Upper lobe of left lung (tissue), 6 donors: ENCODE results near the gene KCND2. TPM values are rescaled to one million over a fixed set of nuclear protein-coding genes. Genes with fewer than 3 reads are reported as not detected.

Experiments used
- ATAC-seq, 2 donors: fragments of 200-7000 bp; cut with Tn5 transposase; one replicate each; pipeline ENCODE4 v1.9.1; 2022; ENCODE audit warnings: mild to moderate bottlenecking in 2 of 2, moderate library complexity in 2 of 2; ENCODE audit not compliant: low FRiP score in 2 of 2
- DNase-seq, 2 donors: peaks; one replicate each; pipeline ENCODE4 v3.0.0-alpha.2; 2019 to 2020
- H3K27ac ChIP-seq, 4 donors: fragments of 200-600 bp; sonication (generic); one replicate each; pipeline ENCODE4 v1.5.1; 2016 to 2019
- H3K27me3 ChIP-seq, 4 donors: fragments of 200-600 bp; sonication (generic); one replicate each; pipeline ENCODE4 v1.5.1; 2017 to 2019
- H3K36me3 ChIP-seq, 4 donors: fragments of 200-600 bp; sonication (generic); one replicate each; pipeline ENCODE4 v1.5.1; 2016 to 2019
- H3K4me1 ChIP-seq, 4 donors: fragments of 200-600 bp; sonication (generic); one replicate each; pipeline ENCODE4 v1.5.1; 2018 to 2019
- H3K4me3 ChIP-seq, 4 donors: fragments of 200-600 bp; sonication (generic); one replicate each; pipeline ENCODE4 v1.5.1; 2017 to 2019; ENCODE audit warnings: mild to moderate bottlenecking in 2 of 4, moderate library complexity in 1 of 4
- H3K9me3 ChIP-seq, 4 donors: fragments of 200-600 bp; sonication (generic); one replicate each; pipeline ENCODE4 v1.5.1; 2018 to 2019
- CTCF ChIP-seq, 6 experiments: fragments of 450-650 bp in 4 of 6; fragments of 200-600 bp in 2 of 6; sonication (generic) in 2 of 6; IDR thresholded peaks; one replicate each; pipeline ENCODE4 v1.5.1; 2016 to 2019; ENCODE audit warnings: antibody characterized with exemption in 6 of 6
- EP300 ChIP-seq, 4 donors: sonication (generic); formaldehyde crosslinking; IDR thresholded peaks; one replicate each; pipeline ENCODE4 v1.5.1; 2017; ENCODE audit warnings: antibody characterized with exemption in 4 of 4, control low read depth in 2 of 4
- POLR2A ChIP-seq, 4 donors: fragments of 450-650 bp; IDR thresholded peaks; one replicate each; pipeline ENCODE4 v1.5.1; 2016 to 2017; ENCODE audit warnings: antibody characterized with exemption in 4 of 4, mild to moderate bottlenecking in 2 of 4
- POLR2AphosphoS5 ChIP-seq, 2 donors: sonication (generic); formaldehyde crosslinking; IDR thresholded peaks; one replicate each; pipeline ENCODE4 v1.5.1; 2017; ENCODE audit warnings: antibody characterized with exemption in 2 of 2
- WGBS, 2 donors: methylation state at CpG; one replicate each; pipeline ENCODE4 v1.1.5; 2017 to 2018; 5-methylcytosine and 5-hydroxymethylcytosine counted together
- total RNA-seq, 6 donors: library from RNA; depleted of rRNA in 4 of 6; stranded (reverse); fragments of >200 nt in 4 of 6; gene quantifications; one replicate each; pipeline versions ENCODE4 v1.1.0 to v1.2.1, GENCODE V29; 2016 to 2021
- donor health status: DM: no; HTN: no; CAD: no; lungs with moderate emphysema.
- donor health status: DM: no; HTN: yes; CAD: no; lungs with severe emphysema.

KCND2 gene
- under 1 TPM in 4 of 6 donors, not detected in 2; under 0.01 to 0.67 (median 0.23) TPM for total RNA-seq

GRCh38 chr7:120272701-120273475, at the start of gene KCND2:
Gene KCND2, plus strand, starts transcription at chr7:120273175.
- WGBS, 2 donors, result 1 to 2% methylated on average over 35 to 48 of the region's 69 CpGs
- peaks cover 0 to 2% (median 0%) of the 10 kb centered on the region in 4 donors for H3K27me3 ChIP-seq
- DNase-seq (peak in 1 of 2 donors; percentile 79), ATAC-seq (peak in 1 of 2 donors; percentile 51)
- H3K4me1 ChIP-seq, result peaks cover 3 to 16% (median 11%) of the 10 kb centered on the region in 4 donors
- H3K4me3 ChIP-seq, result peak within 1 kb of the TSS in 3 of 4 donors; percentile 33 to 48 (median 45)
- H3K27ac ChIP-seq, result no peak within 1 kb of the TSS
- no peak for TF ChIP-seq CTCF (IDR thresholded peaks at IDR 0.05)
- no peaks in the 10 kb centered on the region for H3K9me3 ChIP-seq
- H3K36me3 ChIP-seq, result no peaks in the 10 kb centered on the region

- TF ChIP-seq POLR2A (IDR thresholded peaks at IDR 0.05) (no peak), POLR2AphosphoS5 (IDR thresholded peaks at IDR 0.05) (no peak), EP300 (IDR thresholded peaks at IDR 0.05) (no peak), CTCF (IDR thresholded peaks at IDR 0.05) (no peak)
- DNase-seq (no peak), ATAC-seq (no peak)
- no peak overlapping the region for H3K27ac ChIP-seq
- H3K36me3 ChIP-seq, result no peaks in the 10 kb centered on the region
- WGBS, 2 donors, result 41% methylated on average over 1 of the region's 1 CpG
- no peak overlapping the region for H3K4me3 ChIP-seq
- H3K27me3 ChIP-seq, result no peaks in the 10 kb centered on the region
- H3K9me3 ChIP-seq, result no peaks in the 10 kb centered on the region
- H3K4me1 ChIP-seq, result no peaks in the 10 kb centered on the region
Measured at GRCh38 chr7:120226188-120226587, 46.8 kb upstream of the KCND2 start.

- no peak overlapping the region for H3K4me3 ChIP-seq
- no peaks in the 10 kb centered on the region for H3K9me3 ChIP-seq
- H3K4me1 ChIP-seq, result no peaks in the 10 kb centered on the region
- ATAC-seq (no peak), DNase-seq (no peak)
- 74 to 84% methylated on average over 3 of the region's 3 CpGs for WGBS, 2 donors
- no peaks in the 10 kb centered on the region for H3K27me3 ChIP-seq
- no peak overlapping the region for H3K27ac ChIP-seq
- H3K36me3 ChIP-seq, result no peaks in the 10 kb centered on the region
- TF ChIP-seq POLR2AphosphoS5 (IDR thresholded peaks at IDR 0.05), result no peak
- no peak for TF ChIP-seq CTCF (IDR thresholded peaks at IDR 0.05)
- no peak for TF ChIP-seq EP300 (IDR thresholded peaks at IDR 0.05)
- no peak for TF ChIP-seq POLR2A (IDR thresholded peaks at IDR 0.05)
Measured at GRCh38 chr7:120227255-120227654, 45.7 kb upstream of the KCND2 start.

GRCh38 chr7:120229084-120229483, 43.9 kb upstream of the KCND2 start:
- H3K4me3 ChIP-seq, result no peak overlapping the region
- WGBS, 2 donors, result 53 to 63% methylated on average over 3 of the region's 3 CpGs

More at GRCh38 chr7:120229084-120229483, 43.9 kb upstream of the KCND2 start:
- H3K27ac ChIP-seq, result no peak overlapping the region
- no peaks in the 10 kb centered on the region for H3K36me3 ChIP-seq
- TF ChIP-seq EP300 (IDR thresholded peaks at IDR 0.05) (no peak), POLR2A (IDR thresholded peaks at IDR 0.05) (no peak), CTCF (IDR thresholded peaks at IDR 0.05) (no peak), POLR2AphosphoS5 (IDR thresholded peaks at IDR 0.05) (no peak)
- ATAC-seq, result no peak
- H3K4me1 ChIP-seq, result no peaks in the 10 kb centered on the region
- DNase-seq, result no peak
- H3K9me3 ChIP-seq, result no peaks in the 10 kb centered on the region
- no peaks in the 10 kb centered on the region for H3K27me3 ChIP-seq
